GF-D8 (cell line): ENCODE measurements around the gene CST2.
"Not testable (repeated sequence)": the region's sequence is repeated elsewhere in the genome, so short reads cannot be mapped to it uniquely, and the experiment has no call there.

Experiments used
- DNase-seq: peaks from one replicate; lab custom pipeline; 2025; lab: John Stamatoyannopoulos, UW

CST2 gene

DNA sequence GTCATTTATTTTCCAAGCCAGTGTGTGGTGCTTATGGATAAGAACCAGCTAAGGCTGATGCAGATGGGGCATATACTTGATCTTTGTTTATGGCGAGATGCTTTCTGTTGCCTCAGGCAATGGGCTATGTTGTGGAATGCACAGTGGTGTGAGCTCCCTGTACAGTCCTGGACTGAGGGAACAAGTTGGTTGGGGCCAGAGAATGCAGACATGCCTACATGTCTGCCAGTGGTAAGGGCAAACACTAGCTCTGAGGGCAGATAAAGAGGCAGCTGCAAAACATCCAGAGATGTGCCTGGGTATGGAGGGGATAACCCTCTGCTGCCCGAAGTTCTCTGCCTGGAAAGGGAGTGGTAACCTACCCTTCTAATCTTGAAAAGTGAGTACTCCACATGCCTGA, 16.2 kb downstream of the CST2 start:
- DNase-seq = not testable (repeated sequence)

DNA sequence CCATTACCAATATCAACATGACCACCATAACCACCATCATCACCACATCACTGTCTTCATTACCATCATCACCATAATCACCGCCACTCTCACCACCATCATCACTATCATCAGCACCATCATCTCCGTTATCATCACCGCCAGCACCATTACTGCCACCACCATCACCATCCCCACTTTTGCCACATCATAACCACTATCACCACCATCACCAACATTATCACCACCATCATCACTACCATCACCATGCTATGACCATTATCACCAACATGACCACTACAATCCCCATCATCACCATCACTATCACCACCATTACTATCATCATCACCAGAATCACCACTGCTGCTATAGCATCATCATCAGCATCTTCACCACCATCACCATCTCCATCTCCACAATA, 25.7 kb downstream of the CST2 start:
- no peak for DNase-seq

DNA sequence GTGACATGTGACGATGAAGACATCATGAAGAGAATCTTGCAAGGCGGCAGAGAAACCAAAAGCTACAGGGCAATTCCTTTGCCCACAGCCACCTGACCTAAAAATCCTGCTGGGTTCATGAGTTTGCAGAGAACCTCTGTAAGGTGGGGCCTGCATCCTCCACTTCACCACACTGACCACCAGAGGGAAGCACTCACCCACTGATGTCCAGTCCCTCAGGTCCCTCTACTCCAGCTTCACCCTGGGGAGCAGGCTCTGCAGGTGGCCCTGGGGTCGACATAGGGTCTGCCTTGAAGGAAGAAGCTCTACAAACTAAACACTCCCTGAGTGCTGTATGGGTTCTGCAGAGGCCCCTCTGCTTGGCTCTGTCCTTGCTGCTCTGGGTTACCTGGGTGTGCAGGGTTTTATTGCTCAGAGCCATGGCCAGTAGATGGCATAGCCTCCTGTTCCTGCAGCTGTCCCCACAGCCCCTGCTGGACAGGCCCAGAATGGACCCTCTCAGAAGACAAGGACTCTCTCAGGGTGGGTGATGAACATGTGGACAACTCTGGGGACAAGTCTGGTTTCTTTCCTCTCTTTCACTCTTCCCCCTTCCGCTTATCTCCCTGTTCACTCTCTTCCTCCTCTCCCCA, 27.2 kb downstream of the CST2 start:
- DNase-seq = not testable (repeated sequence)

DNA sequence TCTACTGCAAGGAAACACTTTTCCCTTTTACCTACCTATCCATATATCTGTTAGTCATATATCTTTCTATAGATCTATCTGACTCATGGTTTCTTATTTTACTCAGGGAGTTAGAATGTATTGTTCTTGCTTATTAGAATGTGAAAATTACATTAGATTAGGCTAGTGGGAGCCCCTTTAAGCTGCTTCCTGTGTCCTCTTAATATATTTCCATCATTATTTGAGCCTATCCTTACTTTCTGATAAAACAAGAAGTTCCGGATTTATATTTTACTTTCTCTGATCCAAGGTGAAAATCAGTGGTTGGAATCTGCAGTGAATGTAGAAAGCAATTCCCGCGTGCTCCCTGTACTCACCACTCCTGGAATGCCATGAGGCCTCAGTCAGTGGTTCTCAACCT, 31.0 kb downstream of the CST2 start:
- no peak for DNase-seq

DNA sequence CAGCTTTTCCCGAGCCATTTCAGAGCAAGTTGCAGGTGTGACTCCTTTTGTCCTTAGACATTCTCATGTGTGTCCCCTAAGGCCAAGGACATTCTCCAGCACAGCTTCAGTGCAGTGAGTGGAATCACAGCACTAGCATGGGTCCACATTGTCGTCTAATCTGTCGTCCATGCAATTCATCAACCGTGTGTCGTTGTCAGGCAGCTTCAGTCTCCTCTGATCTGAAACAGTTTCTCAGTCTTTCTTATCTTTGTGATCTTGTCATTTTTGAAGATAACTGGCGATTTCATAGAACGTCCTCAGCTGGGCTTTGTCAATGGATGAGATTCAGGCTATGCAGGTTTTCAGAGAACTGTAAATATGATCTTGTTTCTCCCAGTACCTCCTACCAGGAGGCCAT, 31.7 kb downstream of the CST2 start:
- no peak for DNase-seq

DNA sequence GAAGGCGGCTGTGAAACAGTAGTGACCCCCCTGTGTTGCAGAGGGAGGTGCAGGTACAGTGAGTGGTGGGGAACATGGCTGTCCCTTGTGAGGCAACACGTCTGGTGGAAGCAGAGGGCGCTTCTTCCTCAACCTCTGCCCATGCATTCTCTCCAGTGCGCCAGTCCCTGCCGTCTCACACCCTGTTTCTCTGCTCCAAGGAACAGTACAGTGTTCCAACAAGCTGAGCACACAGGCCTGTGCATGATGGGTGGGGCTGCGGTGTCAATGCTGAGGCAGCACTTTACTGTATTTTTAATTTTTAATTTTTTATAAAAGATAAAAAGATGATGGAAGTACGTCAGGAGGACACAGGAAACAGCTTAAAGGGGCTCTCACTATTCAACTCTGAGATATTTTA, 32.5 kb downstream of the CST2 start:
- no peak for DNase-seq

DNA sequence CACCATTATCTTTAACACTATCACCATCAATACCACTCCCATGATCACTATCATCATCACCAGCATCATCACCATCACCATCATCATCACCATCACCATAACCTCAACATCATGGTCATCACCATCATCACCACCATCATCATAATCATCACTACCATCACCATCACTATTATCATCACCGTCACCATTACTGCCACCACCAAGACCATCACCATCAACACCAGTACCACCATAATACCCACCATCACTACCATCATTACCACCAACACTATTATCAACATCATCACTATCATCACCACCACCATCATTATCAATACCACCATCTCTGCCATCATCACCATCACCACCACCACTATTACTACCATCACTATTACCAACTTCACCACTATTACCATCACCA, 43.1 kb downstream of the CST2 start:
- no peak for DNase-seq

DNA sequence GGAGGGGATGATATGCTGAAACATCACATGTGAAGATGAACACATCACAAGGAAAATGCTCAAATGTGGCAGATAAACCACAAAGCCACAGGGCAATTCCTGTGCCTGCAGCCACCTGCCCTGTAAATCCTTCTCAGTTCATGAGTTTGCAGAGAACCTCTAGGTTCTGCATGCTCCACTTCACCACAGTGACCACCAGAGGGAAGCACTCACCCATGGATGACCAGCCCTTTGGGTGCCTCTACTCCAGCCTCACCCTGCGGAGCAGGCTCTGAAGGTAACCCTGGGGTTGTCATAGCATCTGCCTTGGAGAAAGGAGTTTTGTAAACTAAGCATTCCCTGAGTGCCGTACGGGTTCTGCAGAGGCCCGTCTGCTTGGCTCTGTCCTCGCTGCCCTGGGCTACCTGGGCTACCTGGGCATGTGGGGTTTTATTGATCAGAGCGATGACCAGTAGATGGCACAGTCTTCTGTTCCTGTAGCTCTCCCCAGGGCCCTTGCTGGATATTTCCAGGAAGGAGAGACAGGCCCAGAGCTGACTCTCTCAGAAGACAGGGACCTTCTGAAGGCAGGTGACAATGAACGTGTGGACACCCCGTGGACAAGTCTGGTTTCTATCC, 44.1 kb downstream of the CST2 start:
- DNase-seq = no peak

DNA sequence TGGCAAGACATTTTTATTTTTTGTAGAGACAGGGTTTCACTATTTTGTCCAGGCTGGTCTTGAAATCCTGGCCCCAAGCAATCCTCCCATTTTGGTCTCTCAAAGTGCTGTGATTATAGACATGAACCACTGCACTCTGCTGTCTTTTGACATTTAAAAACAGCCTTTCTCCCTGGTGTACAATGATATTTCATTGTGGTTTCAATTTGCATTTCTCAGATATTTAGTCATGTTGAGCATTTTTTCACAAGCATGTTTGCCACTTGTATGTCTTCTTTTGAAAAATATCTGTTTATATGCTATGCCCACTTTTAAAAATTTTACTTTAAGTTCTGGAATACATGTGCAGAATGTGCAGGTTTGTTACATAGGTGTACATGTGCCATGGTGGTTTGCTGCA, 47.9 kb downstream of the CST2 start:
- DNase-seq = not testable (repeated sequence)

DNA sequence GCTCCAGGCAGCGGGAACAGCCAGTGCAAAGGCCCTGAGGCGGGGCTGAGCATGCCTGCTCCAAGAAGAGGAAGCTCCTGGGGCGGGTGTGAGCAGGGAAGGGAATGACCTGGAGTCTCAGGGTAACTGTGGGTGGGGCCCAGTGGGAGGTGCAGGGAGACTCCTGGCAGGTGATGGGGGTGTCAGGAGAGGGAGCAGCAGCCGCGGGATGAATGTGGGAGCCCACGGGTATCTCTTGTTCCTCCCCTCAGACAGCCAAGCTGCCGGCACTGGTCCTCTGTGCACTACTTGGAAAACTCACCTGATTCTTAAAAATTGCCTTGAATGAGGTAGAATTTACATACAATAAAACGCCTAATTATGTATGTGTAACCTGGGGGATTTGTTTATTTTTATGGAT, 49.1 kb downstream of the CST2 start:
- DNase-seq = not testable (repeated sequence)

DNA sequence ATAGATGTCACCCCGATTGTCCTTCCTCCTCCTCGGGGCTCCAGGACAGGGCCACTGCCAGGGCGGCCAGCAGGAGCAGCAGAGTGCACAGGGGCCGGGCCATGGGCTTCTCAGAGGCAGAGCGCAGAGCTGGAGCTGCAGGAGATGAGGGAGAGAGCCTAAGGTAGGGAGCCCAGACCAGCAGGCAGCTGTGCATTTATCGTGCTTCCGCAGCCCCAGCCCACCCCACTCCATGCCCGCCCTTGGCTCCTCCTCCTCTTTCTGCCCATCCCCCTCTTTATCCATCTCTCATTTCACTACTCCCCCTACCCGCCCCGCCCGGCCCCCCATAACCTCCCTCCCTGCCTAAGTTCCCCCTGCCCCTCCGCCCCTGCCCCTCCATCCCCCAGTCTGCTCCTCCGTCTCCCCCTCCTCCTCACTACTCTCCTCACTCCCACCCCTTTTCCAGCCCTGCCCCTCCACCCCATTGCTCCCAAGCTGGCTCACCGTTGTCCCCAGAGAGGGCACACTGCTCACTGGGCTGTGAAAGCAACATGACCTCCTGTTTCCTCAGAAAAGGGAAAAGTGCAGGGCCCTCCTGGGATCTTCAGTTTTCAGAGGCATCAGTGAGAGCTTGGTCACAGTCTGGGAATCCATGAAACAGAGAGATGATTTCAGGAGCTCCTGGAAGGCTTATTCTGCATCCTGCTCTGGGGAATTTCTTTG, 50.3 kb downstream of the CST2 start:
- no peak for DNase-seq

DNA sequence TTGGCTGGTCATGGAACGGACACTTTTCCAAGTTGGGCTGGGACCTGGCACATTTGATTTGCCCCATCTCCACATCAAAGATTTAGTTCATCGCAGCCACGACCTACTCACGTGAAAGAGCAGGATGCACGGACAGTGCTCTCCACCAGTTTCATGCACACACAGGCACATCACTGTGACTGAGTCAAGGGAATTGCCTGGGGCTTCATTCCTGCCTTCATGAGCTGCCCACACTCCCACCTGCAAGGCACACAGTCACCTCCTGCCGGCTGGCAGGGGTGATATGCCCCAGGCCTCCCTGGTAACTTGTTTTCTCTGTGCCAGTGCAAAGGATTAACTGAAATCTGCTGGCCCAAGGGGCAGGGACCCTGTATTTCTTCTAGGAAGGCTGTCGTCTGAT, 52.4 kb downstream of the CST2 start:
- no peak for DNase-seq
